Measurements from ENCODE around the gene KLHL26.

Gene KLHL26

DNA sequence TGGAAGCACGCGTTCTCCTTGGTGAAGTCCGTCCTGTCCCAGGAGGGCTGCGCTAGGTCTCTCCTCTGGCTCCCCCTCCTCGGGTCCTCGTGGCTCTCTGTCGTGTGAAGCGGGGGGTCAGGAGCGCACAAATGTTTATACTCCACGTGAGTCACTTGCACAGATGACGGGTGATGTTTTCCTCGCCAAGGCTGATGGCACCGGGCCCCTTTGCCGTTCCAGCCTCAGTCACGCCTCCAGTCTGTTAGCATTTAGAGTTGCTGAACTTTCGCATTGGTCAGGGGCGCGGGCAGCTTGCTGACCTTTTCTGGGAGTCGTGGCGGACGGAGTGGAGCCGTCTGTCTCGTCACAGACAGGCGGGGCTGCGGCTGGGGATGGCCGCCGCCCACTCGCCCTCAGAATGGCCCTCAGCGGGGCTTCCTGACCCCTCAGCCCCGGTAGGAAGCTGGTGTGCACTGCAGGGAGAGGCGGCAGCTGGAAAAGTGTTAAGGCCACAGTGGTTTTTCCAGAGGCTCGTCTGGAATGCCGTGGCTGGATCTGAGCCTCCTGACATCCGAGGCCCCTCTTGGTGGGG lies 13.7 kb downstream of the KLHL26 start:
- no peak overlapping the region for H3K4me3 ChIP-seq (ENCODE audit: low read length)
- DNase-seq (ENCODE audit: low read depth) = no peak
- TF ChIP-seq, protein P1, sequence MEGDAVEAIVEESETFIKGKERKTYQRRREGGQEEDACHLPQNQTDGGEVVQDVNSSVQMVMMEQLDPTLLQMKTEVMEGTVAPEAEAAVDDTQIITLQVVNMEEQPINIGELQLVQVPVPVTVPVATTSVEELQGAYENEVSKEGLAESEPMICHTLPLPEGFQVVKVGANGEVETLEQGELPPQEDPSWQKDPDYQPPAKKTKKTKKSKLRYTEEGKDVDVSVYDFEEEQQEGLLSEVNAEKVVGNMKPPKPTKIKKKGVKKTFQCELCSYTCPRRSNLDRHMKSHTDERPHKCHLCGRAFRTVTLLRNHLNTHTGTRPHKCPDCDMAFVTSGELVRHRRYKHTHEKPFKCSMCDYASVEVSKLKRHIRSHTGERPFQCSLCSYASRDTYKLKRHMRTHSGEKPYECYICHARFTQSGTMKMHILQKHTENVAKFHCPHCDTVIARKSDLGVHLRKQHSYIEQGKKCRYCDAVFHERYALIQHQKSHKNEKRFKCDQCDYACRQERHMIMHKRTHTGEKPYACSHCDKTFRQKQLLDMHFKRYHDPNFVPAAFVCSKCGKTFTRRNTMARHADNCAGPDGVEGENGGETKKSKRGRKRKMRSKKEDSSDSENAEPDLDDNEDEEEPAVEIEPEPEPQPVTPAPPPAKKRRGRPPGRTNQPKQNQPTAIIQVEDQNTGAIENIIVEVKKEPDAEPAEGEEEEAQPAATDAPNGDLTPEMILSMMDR (conservative IDR thresholded peaks at IDR 0.05; ENCODE audit: low read depth, low read length) = no peak

DNA sequence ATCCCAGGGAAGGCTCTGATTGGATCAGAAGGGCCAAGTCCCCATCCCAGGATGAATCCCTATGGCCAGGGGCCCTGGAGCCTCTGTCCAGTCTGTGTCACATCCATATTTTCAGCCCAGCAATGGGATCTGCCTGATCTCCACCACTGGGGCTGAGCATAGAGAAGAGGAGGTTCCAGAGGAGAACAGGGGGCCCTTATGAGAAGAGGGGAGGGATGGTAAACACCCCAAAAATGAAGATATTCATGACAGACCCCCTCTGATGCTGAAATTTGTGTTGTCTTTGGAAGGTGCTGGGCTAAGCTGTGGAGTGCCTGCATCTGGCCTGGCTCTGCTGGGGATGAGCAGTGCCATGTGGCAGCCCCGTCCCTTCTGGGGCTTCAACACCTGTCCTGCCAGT lies 14.5 kb downstream of the KLHL26 start:
- TF ChIP-seq, protein P1 (conservative IDR thresholded peaks at IDR 0.05; ENCODE audit: low read depth, low read length) = no peak
- DNase-seq (ENCODE audit: low read depth) = no peak
- H3K4me3 ChIP-seq (ENCODE audit: low read length) = no peak overlapping the region

DNA sequence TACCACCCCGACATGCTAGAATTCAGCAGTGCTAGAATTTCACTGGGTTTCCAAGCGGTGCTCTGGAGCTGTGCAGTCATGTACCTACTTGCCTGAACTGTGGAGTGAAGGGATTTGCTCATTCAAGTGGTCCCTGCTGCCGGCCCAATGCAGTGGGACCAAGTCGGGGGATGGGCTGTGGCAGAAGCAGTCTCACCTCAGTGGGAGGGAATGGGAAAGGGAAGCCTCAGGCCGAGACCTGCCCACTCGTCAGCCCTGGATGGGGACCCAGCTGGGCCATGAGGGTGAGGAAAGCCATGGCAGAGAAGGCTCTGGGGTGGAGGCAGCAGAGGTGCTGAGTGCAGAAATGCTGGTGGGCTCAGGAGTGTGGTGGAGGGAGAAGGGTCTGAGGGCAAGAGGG lies 14.9 kb downstream of the KLHL26 start:
- no peak for DNase-seq (ENCODE audit: low read depth)
- TF ChIP-seq, protein P1 (conservative IDR thresholded peaks at IDR 0.05; ENCODE audit: low read depth, low read length) = no peak
- H3K4me3 ChIP-seq (ENCODE audit: low read length) = no peak overlapping the region

DNA sequence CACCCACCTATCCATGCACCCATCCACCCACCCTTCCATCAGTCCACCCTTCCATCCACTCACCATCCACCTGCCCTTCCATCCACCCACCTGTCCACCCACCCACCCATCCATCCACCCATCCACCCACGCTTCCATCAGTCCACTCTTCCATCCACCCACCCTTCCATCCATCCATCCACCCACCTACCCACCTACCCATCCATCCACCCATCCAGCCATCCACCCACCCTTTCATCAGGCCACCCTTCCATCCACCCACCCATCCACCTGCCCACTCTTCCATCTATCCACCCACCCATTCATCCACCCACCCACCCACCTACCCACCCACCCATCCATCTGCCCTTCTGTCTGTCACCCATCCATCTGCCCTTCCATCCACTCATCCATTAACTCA lies 17.0 kb downstream of the KLHL26 start:
- no peak overlapping the region for H3K4me3 ChIP-seq (ENCODE audit: low read length)
- TF ChIP-seq, protein P1 (conservative IDR thresholded peaks at IDR 0.05; ENCODE audit: low read depth, low read length) = no peak
- no peak for DNase-seq (ENCODE audit: low read depth)

DNA sequence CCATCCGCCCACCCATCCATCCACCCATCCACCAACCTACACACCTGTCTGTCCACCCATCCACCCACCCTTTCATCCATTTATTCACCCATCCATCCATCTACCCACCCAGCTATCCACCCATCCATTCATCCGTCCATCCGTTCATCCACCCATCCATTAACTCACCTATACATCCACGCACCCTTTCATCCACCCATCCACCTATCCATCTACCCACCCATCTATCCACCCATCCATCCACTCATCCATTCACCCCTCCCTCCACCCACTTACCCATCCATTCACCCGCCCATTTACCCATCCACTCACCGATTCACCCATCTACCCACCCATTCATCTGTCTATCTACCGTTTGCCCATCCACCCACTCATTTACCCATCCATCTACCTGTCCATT lies 17.6 kb downstream of the KLHL26 start:
- no peak for DNase-seq (ENCODE audit: low read depth)
- H3K4me3 ChIP-seq (ENCODE audit: low read length) = no peak overlapping the region

DNA sequence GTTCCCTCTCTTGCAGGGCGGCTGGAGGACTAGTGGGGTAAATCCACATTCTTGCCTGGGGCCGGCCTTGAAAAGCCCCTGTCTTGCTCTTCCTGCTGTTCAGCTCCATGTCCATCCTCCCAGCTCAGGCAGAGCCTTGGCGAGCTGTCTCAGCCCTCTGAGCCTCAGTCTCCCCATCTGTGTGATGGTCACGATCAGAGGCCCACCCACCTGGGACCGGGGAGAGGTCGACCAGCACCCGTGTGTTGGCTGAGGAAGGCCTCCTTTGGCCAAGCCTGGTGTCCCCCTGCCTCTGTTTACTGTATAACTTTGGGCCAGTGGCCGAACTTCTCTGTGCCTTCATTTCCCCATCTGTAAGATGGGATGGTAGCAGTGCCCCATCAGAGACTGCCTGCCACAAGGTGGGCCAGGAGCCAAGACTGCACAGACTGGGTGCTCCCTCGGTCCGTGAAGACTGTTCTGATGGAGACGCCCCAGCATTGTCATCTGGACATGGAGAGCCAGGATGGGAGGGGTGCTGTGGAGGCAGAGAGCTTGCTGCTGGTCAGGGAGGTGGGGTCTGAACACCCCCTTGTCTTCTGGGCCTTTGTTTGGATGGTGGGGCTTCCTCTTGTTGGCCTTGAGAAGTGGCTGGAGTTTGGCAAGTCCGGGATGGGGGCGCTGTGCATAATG lies 18.5 kb downstream of the KLHL26 start:
- TF ChIP-seq, protein P1 (conservative IDR thresholded peaks at IDR 0.05; ENCODE audit: low read depth, low read length) = no peak

More for the DNA sequence above, 17.6 kb downstream of the KLHL26 start:
- TF ChIP-seq, protein P1 (conservative IDR thresholded peaks at IDR 0.05; ENCODE audit: low read depth, low read length) = no peak

More for the DNA sequence above, 18.5 kb downstream of the KLHL26 start:
- DNase-seq (ENCODE audit: low read depth) = no peak
- H3K4me3 ChIP-seq (ENCODE audit: low read length) = no peak overlapping the region
